ENCODE measurements around the gene ITPKC.

DNA sequence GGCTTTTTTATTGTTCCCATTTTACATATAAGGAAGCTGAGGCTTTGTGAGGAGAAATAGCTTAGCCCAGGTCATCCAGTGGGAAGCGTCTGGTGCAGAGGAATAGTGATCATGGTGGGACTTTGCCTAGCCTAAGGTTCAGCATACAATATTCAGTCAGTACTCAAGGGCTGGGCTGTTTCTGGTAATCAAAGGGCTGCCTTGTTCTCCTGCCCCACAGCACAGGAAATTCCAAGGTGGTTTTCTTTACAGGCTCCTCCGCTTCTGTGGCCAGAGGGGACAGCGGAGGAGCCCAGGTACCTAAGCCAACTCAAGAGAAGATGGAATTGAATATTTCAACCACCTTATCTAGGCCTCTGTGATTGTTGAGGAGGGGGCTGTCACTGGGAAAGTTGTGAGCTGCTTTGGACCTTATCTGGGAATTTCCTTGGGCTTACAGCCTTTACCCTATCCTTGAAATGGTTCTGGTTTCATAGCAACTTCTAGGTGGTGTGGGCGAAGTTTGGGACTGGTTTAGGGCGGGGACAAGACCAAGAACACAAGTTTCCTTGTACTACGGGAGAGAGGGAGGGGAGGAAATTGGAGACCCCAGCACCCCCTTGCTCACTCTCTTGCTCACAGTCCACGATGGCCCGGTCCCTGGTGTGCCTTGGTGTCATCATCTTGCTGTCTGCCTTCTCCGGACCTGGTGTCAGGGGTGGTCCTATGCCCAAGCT is 58.2 kb downstream of the ITPKC start, which contains the start of gene MIA:
- TF ChIP-seq, protein P1, sequence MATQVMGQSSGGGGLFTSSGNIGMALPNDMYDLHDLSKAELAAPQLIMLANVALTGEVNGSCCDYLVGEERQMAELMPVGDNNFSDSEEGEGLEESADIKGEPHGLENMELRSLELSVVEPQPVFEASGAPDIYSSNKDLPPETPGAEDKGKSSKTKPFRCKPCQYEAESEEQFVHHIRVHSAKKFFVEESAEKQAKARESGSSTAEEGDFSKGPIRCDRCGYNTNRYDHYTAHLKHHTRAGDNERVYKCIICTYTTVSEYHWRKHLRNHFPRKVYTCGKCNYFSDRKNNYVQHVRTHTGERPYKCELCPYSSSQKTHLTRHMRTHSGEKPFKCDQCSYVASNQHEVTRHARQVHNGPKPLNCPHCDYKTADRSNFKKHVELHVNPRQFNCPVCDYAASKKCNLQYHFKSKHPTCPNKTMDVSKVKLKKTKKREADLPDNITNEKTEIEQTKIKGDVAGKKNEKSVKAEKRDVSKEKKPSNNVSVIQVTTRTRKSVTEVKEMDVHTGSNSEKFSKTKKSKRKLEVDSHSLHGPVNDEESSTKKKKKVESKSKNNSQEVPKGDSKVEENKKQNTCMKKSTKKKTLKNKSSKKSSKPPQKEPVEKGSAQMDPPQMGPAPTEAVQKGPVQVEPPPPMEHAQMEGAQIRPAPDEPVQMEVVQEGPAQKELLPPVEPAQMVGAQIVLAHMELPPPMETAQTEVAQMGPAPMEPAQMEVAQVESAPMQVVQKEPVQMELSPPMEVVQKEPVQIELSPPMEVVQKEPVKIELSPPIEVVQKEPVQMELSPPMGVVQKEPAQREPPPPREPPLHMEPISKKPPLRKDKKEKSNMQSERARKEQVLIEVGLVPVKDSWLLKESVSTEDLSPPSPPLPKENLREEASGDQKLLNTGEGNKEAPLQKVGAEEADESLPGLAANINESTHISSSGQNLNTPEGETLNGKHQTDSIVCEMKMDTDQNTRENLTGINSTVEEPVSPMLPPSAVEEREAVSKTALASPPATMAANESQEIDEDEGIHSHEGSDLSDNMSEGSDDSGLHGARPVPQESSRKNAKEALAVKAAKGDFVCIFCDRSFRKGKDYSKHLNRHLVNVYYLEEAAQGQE (IDR thresholded peaks at IDR 0.05; ENCODE audit: low read depth, low read length), result no peak
- TF ChIP-seq, protein P2, sequence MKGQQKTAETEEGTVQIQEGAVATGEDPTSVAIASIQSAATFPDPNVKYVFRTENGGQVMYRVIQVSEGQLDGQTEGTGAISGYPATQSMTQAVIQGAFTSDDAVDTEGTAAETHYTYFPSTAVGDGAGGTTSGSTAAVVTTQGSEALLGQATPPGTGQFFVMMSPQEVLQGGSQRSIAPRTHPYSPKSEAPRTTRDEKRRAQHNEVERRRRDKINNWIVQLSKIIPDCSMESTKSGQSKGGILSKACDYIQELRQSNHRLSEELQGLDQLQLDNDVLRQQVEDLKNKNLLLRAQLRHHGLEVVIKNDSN (IDR thresholded peaks at IDR 0.05; ENCODE audit: borderline replicate concordance, low read depth), result no peak
- TF ChIP-seq RCOR1 (IDR thresholded peaks at IDR 0.05; ENCODE audit: low read length) (no peak), YY1 (IDR thresholded peaks at IDR 0.05; ENCODE audit: low read depth) (no peak), EP300 (IDR thresholded peaks at IDR 0.05; ENCODE audit: borderline replicate concordance in 1 of 2, low read depth in 1 of 2, low read length in 1 of 2) (no peak), GABPA (IDR thresholded peaks at IDR 0.05; ENCODE audit: low read depth) (no peak), EZH2phosphoT487 (IDR thresholded peaks at IDR 0.05; ENCODE audit: borderline replicate concordance, low read depth) (no peak), POLR2AphosphoS5 (IDR thresholded peaks at IDR 0.05; ENCODE audit: low read depth, low read length) (no peak), NRF1 (IDR thresholded peaks at IDR 0.05; ENCODE audit: low read depth, low read length) (no peak), SIN3A (IDR thresholded peaks at IDR 0.05; ENCODE audit: borderline replicate concordance, low read depth, low read length) (no peak)
- TF ChIP-seq, protein P3, sequence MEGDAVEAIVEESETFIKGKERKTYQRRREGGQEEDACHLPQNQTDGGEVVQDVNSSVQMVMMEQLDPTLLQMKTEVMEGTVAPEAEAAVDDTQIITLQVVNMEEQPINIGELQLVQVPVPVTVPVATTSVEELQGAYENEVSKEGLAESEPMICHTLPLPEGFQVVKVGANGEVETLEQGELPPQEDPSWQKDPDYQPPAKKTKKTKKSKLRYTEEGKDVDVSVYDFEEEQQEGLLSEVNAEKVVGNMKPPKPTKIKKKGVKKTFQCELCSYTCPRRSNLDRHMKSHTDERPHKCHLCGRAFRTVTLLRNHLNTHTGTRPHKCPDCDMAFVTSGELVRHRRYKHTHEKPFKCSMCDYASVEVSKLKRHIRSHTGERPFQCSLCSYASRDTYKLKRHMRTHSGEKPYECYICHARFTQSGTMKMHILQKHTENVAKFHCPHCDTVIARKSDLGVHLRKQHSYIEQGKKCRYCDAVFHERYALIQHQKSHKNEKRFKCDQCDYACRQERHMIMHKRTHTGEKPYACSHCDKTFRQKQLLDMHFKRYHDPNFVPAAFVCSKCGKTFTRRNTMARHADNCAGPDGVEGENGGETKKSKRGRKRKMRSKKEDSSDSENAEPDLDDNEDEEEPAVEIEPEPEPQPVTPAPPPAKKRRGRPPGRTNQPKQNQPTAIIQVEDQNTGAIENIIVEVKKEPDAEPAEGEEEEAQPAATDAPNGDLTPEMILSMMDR (IDR thresholded peaks at IDR 0.05), result no peak
- TF ChIP-seq, protein P4, sequence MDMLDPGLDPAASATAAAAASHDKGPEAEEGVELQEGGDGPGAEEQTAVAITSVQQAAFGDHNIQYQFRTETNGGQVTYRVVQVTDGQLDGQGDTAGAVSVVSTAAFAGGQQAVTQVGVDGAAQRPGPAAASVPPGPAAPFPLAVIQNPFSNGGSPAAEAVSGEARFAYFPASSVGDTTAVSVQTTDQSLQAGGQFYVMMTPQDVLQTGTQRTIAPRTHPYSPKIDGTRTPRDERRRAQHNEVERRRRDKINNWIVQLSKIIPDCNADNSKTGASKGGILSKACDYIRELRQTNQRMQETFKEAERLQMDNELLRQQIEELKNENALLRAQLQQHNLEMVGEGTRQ (IDR thresholded peaks at IDR 0.05; ENCODE audit: borderline replicate concordance, low read depth, low read length), result no peak
- TF ChIP-seq, protein P5, sequence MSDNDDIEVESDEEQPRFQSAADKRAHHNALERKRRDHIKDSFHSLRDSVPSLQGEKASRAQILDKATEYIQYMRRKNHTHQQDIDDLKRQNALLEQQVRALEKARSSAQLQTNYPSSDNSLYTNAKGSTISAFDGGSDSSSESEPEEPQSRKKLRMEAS (IDR thresholded peaks at IDR 0.05; ENCODE audit: low read depth), result no peak
- TF ChIP-seq, protein P6, sequence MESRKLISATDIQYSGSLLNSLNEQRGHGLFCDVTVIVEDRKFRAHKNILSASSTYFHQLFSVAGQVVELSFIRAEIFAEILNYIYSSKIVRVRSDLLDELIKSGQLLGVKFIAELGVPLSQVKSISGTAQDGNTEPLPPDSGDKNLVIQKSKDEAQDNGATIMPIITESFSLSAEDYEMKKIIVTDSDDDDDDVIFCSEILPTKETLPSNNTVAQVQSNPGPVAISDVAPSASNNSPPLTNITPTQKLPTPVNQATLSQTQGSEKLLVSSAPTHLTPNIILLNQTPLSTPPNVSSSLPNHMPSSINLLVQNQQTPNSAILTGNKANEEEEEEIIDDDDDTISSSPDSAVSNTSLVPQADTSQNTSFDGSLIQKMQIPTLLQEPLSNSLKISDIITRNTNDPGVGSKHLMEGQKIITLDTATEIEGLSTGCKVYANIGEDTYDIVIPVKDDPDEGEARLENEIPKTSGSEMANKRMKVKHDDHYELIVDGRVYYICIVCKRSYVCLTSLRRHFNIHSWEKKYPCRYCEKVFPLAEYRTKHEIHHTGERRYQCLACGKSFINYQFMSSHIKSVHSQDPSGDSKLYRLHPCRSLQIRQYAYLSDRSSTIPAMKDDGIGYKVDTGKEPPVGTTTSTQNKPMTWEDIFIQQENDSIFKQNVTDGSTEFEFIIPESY (IDR thresholded peaks at IDR 0.05; ENCODE audit: borderline replicate concordance, low read depth), result no peak

Data from SK-N-SH (cell line).